ENCODE data around the gene MIER1.
"Not testable (repeated sequence)": the region's sequence is repeated elsewhere in the genome, so short reads cannot be mapped to it uniquely, and the experiment has no call there.

The MIER1 gene

GRCh38 chr1:66924756-66925557, at the start of gene MIER1, which contains the start of gene DNAI4:
TSS of gene MIER1 (plus strand) at chr1:66924990. CDS start at chr1:66925029, 39 bp downstream.
TSS of gene DNAI4 (minus strand) at chr1:66924856. CDS start at chr1:66924831, 25 bp downstream.
- peak within 1 kb of the TSS; percentile 1 for H3K27ac ChIP-seq (ENCODE audit: low read length)
- H3K9ac ChIP-seq (ENCODE audit: low read depth, low read length): peak within 1 kb of the TSS; percentile 77
- peaks cover 12% of the 10 kb centered on the region; the same call in 1 of the 2 replicates for H3K4me1 ChIP-seq (ENCODE audit: insufficient read depth, low read length)
- no peaks in the 10 kb centered on the region for H3K27me3 ChIP-seq (ENCODE audit: insufficient read depth, low read length)
- H3K4me3 ChIP-seq (ENCODE audit: low read length): peak within 1 kb of the TSS; percentile 77
- H3K36me3 ChIP-seq (ENCODE audit: insufficient read depth, low read depth, low read length): no peaks in the 10 kb centered on the region
- no peaks in the 10 kb centered on the region for H3K9me3 ChIP-seq (ENCODE audit: insufficient read depth, low read depth, low read length)

DNA sequence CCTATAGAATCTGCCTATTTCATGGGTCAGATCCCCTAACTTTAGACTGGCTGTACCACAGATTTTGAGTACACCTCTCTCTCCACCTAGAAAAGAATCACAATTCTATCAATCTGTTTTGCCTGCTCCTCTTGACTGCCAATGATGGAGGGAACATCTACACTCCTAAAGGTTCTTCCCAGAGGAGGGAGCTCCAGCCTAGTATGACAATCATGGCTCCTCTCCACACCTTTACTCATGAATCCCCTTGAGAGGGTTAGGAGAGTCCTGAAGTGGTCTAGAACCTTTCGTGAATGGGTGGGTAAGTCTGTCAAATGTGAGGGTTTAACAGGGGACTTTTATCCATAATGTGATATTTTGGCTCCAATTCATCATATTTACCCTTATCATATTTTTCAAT, 48.1 kb upstream of the MIER1 start:
- H3K27ac ChIP-seq (ENCODE audit: low read length): no peak overlapping the region
- no peaks in the 10 kb centered on the region for H3K36me3 ChIP-seq (ENCODE audit: insufficient read depth, low read depth, low read length)
- H3K4me3 ChIP-seq (ENCODE audit: low read length): no peak overlapping the region

GRCh38 chr1:66889030-66889429, 35.8 kb upstream of the MIER1 start:
- Histone ChIP-seq H3K9me3 (ENCODE audit: insufficient read depth, low read depth, low read length) (no peaks in the 10 kb centered on the region), H3K27ac (ENCODE audit: low read length) (no peak overlapping the region), H3K9ac (ENCODE audit: low read depth, low read length) (no peak overlapping the region), H3K4me1 (ENCODE audit: insufficient read depth, low read length) (no peaks in the 10 kb centered on the region), H3K36me3 (ENCODE audit: insufficient read depth, low read depth, low read length) (no peaks in the 10 kb centered on the region), H3K4me3 (ENCODE audit: low read length) (no peak overlapping the region), H3K27me3 (ENCODE audit: insufficient read depth, low read length) (no peaks in the 10 kb centered on the region)

More for the DNA sequence above, 48.1 kb upstream of the MIER1 start:
- peaks cover 9% of the 10 kb centered on the region; the same call in 1 of the 2 replicates for H3K9me3 ChIP-seq (ENCODE audit: insufficient read depth, low read depth, low read length)
- no peaks in the 10 kb centered on the region for H3K4me1 ChIP-seq (ENCODE audit: insufficient read depth, low read length)
- H3K27me3 ChIP-seq (ENCODE audit: insufficient read depth, low read length): no peaks in the 10 kb centered on the region
- no peak overlapping the region for H3K9ac ChIP-seq (ENCODE audit: low read depth, low read length)

DNA sequence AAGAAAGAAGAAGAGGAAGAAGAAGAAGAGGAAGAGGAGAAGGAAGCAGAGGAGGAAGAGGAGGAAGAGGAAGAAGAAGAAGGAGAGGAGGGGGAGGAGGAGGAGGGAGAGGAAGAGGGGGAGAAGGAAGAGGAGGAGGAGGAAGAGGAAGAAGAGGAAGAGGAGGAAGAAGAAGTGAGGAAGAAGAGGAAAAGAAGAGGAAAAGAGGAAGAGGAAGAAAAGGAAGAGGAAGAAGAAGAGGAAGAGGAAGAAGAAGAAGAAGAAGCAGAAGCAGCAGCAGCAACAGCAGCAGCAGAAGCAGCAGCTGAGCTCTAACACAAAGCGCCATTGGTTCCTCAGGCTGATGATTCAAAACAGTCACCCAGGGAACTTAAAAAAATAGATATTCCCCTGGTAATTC, 34.2 kb upstream of the MIER1 start:
- Histone ChIP-seq H3K36me3 (ENCODE audit: insufficient read depth, low read depth, low read length) (no peaks in the 10 kb centered on the region), H3K4me1 (ENCODE audit: insufficient read depth, low read length) (no peaks in the 10 kb centered on the region), H3K4me3 (ENCODE audit: low read length) (no peak overlapping the region), H3K27ac (ENCODE audit: low read length) (no peak overlapping the region), H3K9ac (ENCODE audit: low read depth, low read length) (no peak overlapping the region), H3K9me3 (ENCODE audit: insufficient read depth, low read depth, low read length) (no peaks in the 10 kb centered on the region), H3K27me3 (ENCODE audit: insufficient read depth, low read length) (no peaks in the 10 kb centered on the region)

GRCh38 chr1:66893712-66894111, 31.1 kb upstream of the MIER1 start:
- H3K9me3 ChIP-seq (ENCODE audit: insufficient read depth, low read depth, low read length): no peaks in the 10 kb centered on the region
- H3K9ac ChIP-seq (ENCODE audit: low read depth, low read length): no peak overlapping the region
- H3K27ac ChIP-seq (ENCODE audit: low read length): no peak overlapping the region

GRCh38 chr1:66915203-66915602, 9.6 kb upstream of the MIER1 start:
- not testable (repeated sequence) for H3K4me1 ChIP-seq (ENCODE audit: insufficient read depth, low read length); H3K4me3 ChIP-seq (ENCODE audit: low read length); H3K27me3 ChIP-seq (ENCODE audit: insufficient read depth, low read length); H3K9me3 ChIP-seq (ENCODE audit: insufficient read depth, low read depth, low read length); H3K27ac ChIP-seq (ENCODE audit: low read length); H3K36me3 ChIP-seq (ENCODE audit: insufficient read depth, low read depth, low read length); H3K9ac ChIP-seq (ENCODE audit: low read depth, low read length)

More at GRCh38 chr1:66893712-66894111, 31.1 kb upstream of the MIER1 start:
- no peaks in the 10 kb centered on the region for H3K4me1 ChIP-seq (ENCODE audit: insufficient read depth, low read length)
- H3K27me3 ChIP-seq (ENCODE audit: insufficient read depth, low read length): no peaks in the 10 kb centered on the region
- no peak overlapping the region for H3K4me3 ChIP-seq (ENCODE audit: low read length)
- no peaks in the 10 kb centered on the region for H3K36me3 ChIP-seq (ENCODE audit: insufficient read depth, low read depth, low read length)

GRCh38 chr1:66916320-66916719, 8.5 kb upstream of the MIER1 start:
- no peak overlapping the region for H3K9ac ChIP-seq (ENCODE audit: low read depth, low read length)
- no peaks in the 10 kb centered on the region for H3K36me3 ChIP-seq (ENCODE audit: insufficient read depth, low read depth, low read length)
- no peak overlapping the region for H3K27ac ChIP-seq (ENCODE audit: low read length)
- H3K9me3 ChIP-seq (ENCODE audit: insufficient read depth, low read depth, low read length): no peaks in the 10 kb centered on the region
- H3K4me3 ChIP-seq (ENCODE audit: low read length): no peak overlapping the region
- H3K27me3 ChIP-seq (ENCODE audit: insufficient read depth, low read length): no peaks in the 10 kb centered on the region
- no peaks in the 10 kb centered on the region for H3K4me1 ChIP-seq (ENCODE audit: insufficient read depth, low read length)

DNA sequence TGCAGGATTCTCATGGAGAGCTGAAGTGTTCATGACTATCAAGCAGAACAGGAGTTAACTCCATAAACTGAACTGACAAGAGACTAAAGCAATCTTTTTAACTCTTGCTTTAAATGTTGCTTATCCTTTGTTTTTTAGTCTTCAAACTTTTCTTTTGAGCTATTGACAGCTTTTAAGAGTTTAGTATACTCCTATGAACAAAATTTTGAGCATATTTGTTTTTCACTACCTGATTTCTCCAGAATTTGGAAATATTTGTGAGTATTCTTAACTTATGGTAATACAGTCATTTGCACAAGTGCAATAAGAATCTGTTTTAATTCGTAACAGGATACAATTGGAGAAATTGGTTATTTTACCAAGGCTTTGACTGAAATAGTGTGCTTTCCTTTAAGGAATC, 7.3 kb upstream of the MIER1 start:
- Histone ChIP-seq H3K4me1 (ENCODE audit: insufficient read depth, low read length) (no peaks in the 10 kb centered on the region), H3K27me3 (ENCODE audit: insufficient read depth, low read length) (no peaks in the 10 kb centered on the region), H3K27ac (ENCODE audit: low read length) (no peak overlapping the region), H3K4me3 (ENCODE audit: low read length) (no peak overlapping the region), H3K36me3 (ENCODE audit: insufficient read depth, low read depth, low read length) (no peaks in the 10 kb centered on the region), H3K9ac (ENCODE audit: low read depth, low read length) (no peak overlapping the region), H3K9me3 (ENCODE audit: insufficient read depth, low read depth, low read length) (no peaks in the 10 kb centered on the region)

DNA sequence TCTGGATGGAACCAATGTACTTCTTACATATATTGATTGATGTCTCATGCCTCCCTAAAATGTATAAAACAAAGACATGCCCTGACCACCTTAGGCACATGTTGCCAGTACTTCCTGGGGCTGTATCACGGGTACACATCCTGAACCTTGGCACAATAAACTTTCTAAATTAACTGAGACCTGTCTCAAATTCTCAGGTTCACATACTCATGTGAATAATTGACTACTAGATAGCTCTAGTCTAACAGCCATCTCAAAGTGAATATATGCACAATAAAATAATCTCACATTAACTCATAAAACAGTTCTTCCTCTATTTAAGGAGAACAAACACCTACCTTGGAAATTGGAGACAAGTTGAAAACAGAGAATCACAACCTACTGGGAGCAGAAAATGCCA, 5.7 kb upstream of the MIER1 start:
- no peak overlapping the region for H3K27ac ChIP-seq (ENCODE audit: low read length)
- no peaks in the 10 kb centered on the region for H3K36me3 ChIP-seq (ENCODE audit: insufficient read depth, low read depth, low read length)
- H3K9ac ChIP-seq (ENCODE audit: low read depth, low read length): no peak overlapping the region
- H3K27me3 ChIP-seq (ENCODE audit: insufficient read depth, low read length): no peaks in the 10 kb centered on the region
- H3K9me3 ChIP-seq (ENCODE audit: insufficient read depth, low read depth, low read length): no peaks in the 10 kb centered on the region
- H3K4me3 ChIP-seq (ENCODE audit: low read length): no peak overlapping the region
- H3K4me1 ChIP-seq (ENCODE audit: insufficient read depth, low read length): peaks cover 8% of the 10 kb centered on the region; the same call in 1 of the 2 replicates

- Histone ChIP-seq H3K27me3 (ENCODE audit: insufficient read depth, low read length) (no peaks in the 10 kb centered on the region), H3K27ac (ENCODE audit: low read length) (no peak overlapping the region), H3K9me3 (ENCODE audit: insufficient read depth, low read depth, low read length) (no peaks in the 10 kb centered on the region), H3K36me3 (ENCODE audit: insufficient read depth, low read depth, low read length) (no peaks in the 10 kb centered on the region), H3K9ac (ENCODE audit: low read depth, low read length) (no peak overlapping the region), H3K4me3 (ENCODE audit: low read length) (no peak overlapping the region), H3K4me1 (ENCODE audit: insufficient read depth, low read length) (peaks cover 8% of the 10 kb centered on the region; the same call in 1 of the 2 replicates)
These were observed 5.0 kb upstream of the MIER1 start for GRCh38 chr1:66919828-66920227.

DNA sequence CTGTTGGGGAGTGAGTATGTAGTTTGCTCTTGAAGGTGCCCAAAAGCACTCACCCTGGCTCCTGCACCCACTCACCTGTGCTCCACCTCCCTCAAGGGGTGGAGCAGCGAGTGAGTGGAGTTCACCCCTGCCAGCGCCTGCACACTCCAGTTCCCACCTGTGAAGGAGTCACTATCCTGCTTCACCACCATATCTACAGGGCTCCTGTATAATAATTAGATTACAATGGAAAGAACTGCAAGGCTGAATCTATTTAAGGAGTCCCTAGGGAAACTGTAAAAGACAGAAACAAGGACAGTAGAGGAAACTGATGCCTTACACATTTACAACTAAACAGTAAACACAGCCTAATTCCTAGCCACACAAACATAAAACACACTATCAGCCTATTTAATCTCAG, 4.2 kb upstream of the MIER1 start:
- no peaks in the 10 kb centered on the region for H3K27me3 ChIP-seq (ENCODE audit: insufficient read depth, low read length)
- no peak overlapping the region for H3K4me3 ChIP-seq (ENCODE audit: low read length)
- H3K9ac ChIP-seq (ENCODE audit: low read depth, low read length): no peak overlapping the region
- no peaks in the 10 kb centered on the region for H3K36me3 ChIP-seq (ENCODE audit: insufficient read depth, low read depth, low read length)
- peaks cover 8% of the 10 kb centered on the region; the same call in 1 of the 2 replicates for H3K4me1 ChIP-seq (ENCODE audit: insufficient read depth, low read length)
- H3K9me3 ChIP-seq (ENCODE audit: insufficient read depth, low read depth, low read length): no peaks in the 10 kb centered on the region
- H3K27ac ChIP-seq (ENCODE audit: low read length): no peak overlapping the region

DNA sequence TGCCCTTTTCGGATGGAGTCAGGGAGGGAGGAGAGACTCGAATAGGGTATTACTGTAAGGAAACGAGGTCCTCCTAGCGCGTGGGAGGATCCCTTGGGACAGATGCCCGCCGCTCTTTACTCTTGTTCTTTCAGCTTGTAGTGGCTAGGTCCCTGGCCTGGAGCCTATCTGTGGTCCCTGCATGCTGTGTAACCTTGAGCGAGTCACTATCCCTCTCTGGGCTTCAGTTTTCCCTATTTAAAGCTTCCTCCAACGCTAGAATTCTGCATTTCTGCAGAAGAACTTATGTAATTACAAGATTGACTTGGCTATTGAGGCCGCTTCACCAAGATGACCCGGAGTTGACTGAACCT, 744 bp downstream of the MIER1 start:
- peak overlapping the region; percentile 77 for H3K9ac ChIP-seq (ENCODE audit: low read depth, low read length)

More for the DNA sequence above, 744 bp downstream of the MIER1 start:
- Histone ChIP-seq H3K27ac (ENCODE audit: low read length) (no peak overlapping the region), H3K36me3 (ENCODE audit: insufficient read depth, low read depth, low read length) (no peaks in the 10 kb centered on the region), H3K27me3 (ENCODE audit: insufficient read depth, low read length) (no peaks in the 10 kb centered on the region), H3K4me3 (ENCODE audit: low read length) (peak overlapping the region; percentile 77), H3K4me1 (ENCODE audit: insufficient read depth, low read length) (peaks cover 12% of the 10 kb centered on the region; the same call in 1 of the 2 replicates), H3K9me3 (ENCODE audit: insufficient read depth, low read depth, low read length) (no peaks in the 10 kb centered on the region)
